IPS-15b (cell line): ENCODE data around the gene SMG1.

ENCODE experiments used
- H3K27me3 ChIP-seq: one replicate; pipeline ENCODE4 v1.6.1; 2013; ENCODE audit warnings: low read length; ENCODE audit not compliant: control insufficient read depth, insufficient read depth
- H3K36me3 ChIP-seq: one replicate; pipeline ENCODE4 v1.6.1; 2013; ENCODE audit warnings: low read length; ENCODE audit not compliant: control insufficient read depth, insufficient read depth
- H3K4me1 ChIP-seq: one replicate; pipeline ENCODE4 v1.6.1; 2013; ENCODE audit warnings: mild to moderate bottlenecking, low read length; ENCODE audit not compliant: control insufficient read depth, insufficient read depth
- H3K4me3 ChIP-seq: one replicate; pipeline ENCODE4 v1.5.1; 2013; ENCODE audit warnings: low read depth, low read length
- H3K9ac ChIP-seq: one replicate; pipeline ENCODE4 v1.6.1; 2013; ENCODE audit warnings: low read depth, mild to moderate bottlenecking, low read length
- H3K9me3 ChIP-seq: one replicate; pipeline ENCODE4 v1.6.1; 2013; ENCODE audit warnings: mild to moderate bottlenecking, low read length; ENCODE audit not compliant: control insufficient read depth, insufficient read depth

The SMG1 gene

GRCh38 chr16:18804540-18804939, 121.7 kb downstream of the SMG1 start:
- Histone ChIP-seq H3K4me3 (no peak overlapping the region), H3K36me3 (peaks cover 11% of the 10 kb centered on the region), H3K9ac (no peak overlapping the region), H3K4me1 (peaks cover 11% of the 10 kb centered on the region), H3K27me3 (no peaks in the 10 kb centered on the region), H3K9me3 (no peaks in the 10 kb centered on the region)

- Histone ChIP-seq H3K4me1 (peaks cover 11% of the 10 kb centered on the region), H3K27me3 (no peaks in the 10 kb centered on the region), H3K9ac (no peak overlapping the region), H3K36me3 (peaks cover 4% of the 10 kb centered on the region), H3K4me3 (no peak overlapping the region), H3K9me3 (no peaks in the 10 kb centered on the region)
Observed at GRCh38 chr16:18803569-18804462, 122.4 kb downstream of the SMG1 start.

GRCh38 chr16:18802767-18803343, 123.4 kb downstream of the SMG1 start:
- no peak overlapping the region for H3K9ac ChIP-seq
- no peak overlapping the region for H3K4me3 ChIP-seq
- H3K4me1 ChIP-seq = peaks cover 11% of the 10 kb centered on the region
- no peaks in the 10 kb centered on the region for H3K27me3 ChIP-seq
- no peaks in the 10 kb centered on the region for H3K9me3 ChIP-seq
- no peaks in the 10 kb centered on the region for H3K36me3 ChIP-seq

- Histone ChIP-seq H3K36me3 (peaks cover 6% of the 10 kb centered on the region), H3K9ac (peak within 1 kb of the TSS; percentile 57), H3K4me1 (peaks cover 11% of the 10 kb centered on the region), H3K4me3 (peak within 1 kb of the TSS; percentile 90), H3K9me3 (no peaks in the 10 kb centered on the region), H3K27me3 (no peaks in the 10 kb centered on the region)
Observed at GRCh38 chr16:18801145-18801972, 124.8 kb downstream of the SMG1 start, which contains the start of gene ARL6IP1. TSS of gene ARL6IP1 (minus strand) at chr16:18801549. CDS start at chr16:18801466, 83 bp downstream.

GRCh38 chr16:18800775-18801144, 125.4 kb downstream of the SMG1 start:
- Histone ChIP-seq H3K9me3 (no peaks in the 10 kb centered on the region), H3K4me3 (peak overlapping the region; percentile 90), H3K4me1 (peaks cover 11% of the 10 kb centered on the region), H3K27me3 (no peaks in the 10 kb centered on the region), H3K9ac (peak overlapping the region; percentile 57), H3K36me3 (peaks cover 7% of the 10 kb centered on the region)

- no peaks in the 10 kb centered on the region for H3K9me3 ChIP-seq
- peaks cover 11% of the 10 kb centered on the region for H3K4me1 ChIP-seq
- H3K36me3 ChIP-seq = peaks cover 10% of the 10 kb centered on the region
- peak overlapping the region; percentile 57 for H3K9ac ChIP-seq
- peak overlapping the region; percentile 90 for H3K4me3 ChIP-seq
- H3K27me3 ChIP-seq = no peaks in the 10 kb centered on the region
Observed at GRCh38 chr16:18800293-18800692, 125.9 kb downstream of the SMG1 start.

GRCh38 chr16:18799500-18799899, 126.7 kb downstream of the SMG1 start:
- peak overlapping the region; percentile 90 for H3K4me3 ChIP-seq
- peaks cover 8% of the 10 kb centered on the region for H3K4me1 ChIP-seq
- H3K27me3 ChIP-seq = no peaks in the 10 kb centered on the region
- H3K9me3 ChIP-seq = no peaks in the 10 kb centered on the region
- peaks cover 15% of the 10 kb centered on the region for H3K36me3 ChIP-seq
- peak overlapping the region; percentile 19 for H3K9ac ChIP-seq

- H3K9me3 ChIP-seq = no peaks in the 10 kb centered on the region
- H3K27me3 ChIP-seq = no peaks in the 10 kb centered on the region
- H3K9ac ChIP-seq = no peak overlapping the region
- peaks cover 5% of the 10 kb centered on the region for H3K4me1 ChIP-seq
- peaks cover 22% of the 10 kb centered on the region for H3K36me3 ChIP-seq
- H3K4me3 ChIP-seq = no peak overlapping the region
Observed at GRCh38 chr16:18797746-18798145, 128.5 kb downstream of the SMG1 start.

GRCh38 chr16:18796377-18796776, 129.8 kb downstream of the SMG1 start:
- peaks cover 5% of the 10 kb centered on the region for H3K4me1 ChIP-seq
- H3K4me3 ChIP-seq = no peak overlapping the region
- H3K36me3 ChIP-seq = peaks cover 22% of the 10 kb centered on the region
- H3K9ac ChIP-seq = no peak overlapping the region
- H3K27me3 ChIP-seq = no peaks in the 10 kb centered on the region
- H3K9me3 ChIP-seq = no peaks in the 10 kb centered on the region

- Histone ChIP-seq H3K27me3 (no peaks in the 10 kb centered on the region), H3K9me3 (no peaks in the 10 kb centered on the region), H3K9ac (no peak overlapping the region), H3K36me3 (peaks cover 31% of the 10 kb centered on the region), H3K4me1 (no peaks in the 10 kb centered on the region), H3K4me3 (no peak overlapping the region)
Observed at GRCh38 chr16:18792836-18793433, 133.3 kb downstream of the SMG1 start.
